HG03280 (cell line): Measurements from ENCODE around the gene EMP2.
"Not testable (repeated sequence)": the region's sequence is repeated elsewhere in the genome, so short reads cannot be mapped to it uniquely, and the experiment has no call there.

Experiments
- ATAC-seq: cut with Tn5 transposase; IDR thresholded peaks from one replicate; pipeline ENCODE4 v1.9.1; 2021; ENCODE audit warnings: mild to moderate bottlenecking, moderate library complexity; ENCODE audit not compliant: unreplicated experiment

EMP2 gene

GRCh38 chr16:10579575-10579964 lies 828 bp downstream of the EMP2 start:
- ATAC-seq = no peak

GRCh38 chr16:10578474-10579316 lies 1.7 kb downstream of the EMP2 start:
- ATAC-seq = no peak

- no peak for ATAC-seq
Observed at GRCh38 chr16:10577305-10578202, 2.8 kb downstream of the EMP2 start.

GRCh38 chr16:10576390-10577304 lies 3.8 kb downstream of the EMP2 start:
- ATAC-seq = no peak

- no peak for ATAC-seq
Observed at GRCh38 chr16:10575506-10576130, 4.8 kb downstream of the EMP2 start.

- no peak for ATAC-seq
Observed at GRCh38 chr16:10572611-10573010, 7.8 kb downstream of the EMP2 start.

- ATAC-seq = no peak
Observed at GRCh38 chr16:10571354-10571753, 9.0 kb downstream of the EMP2 start.

- ATAC-seq = no peak
Observed at GRCh38 chr16:10569621-10570020, 10.8 kb downstream of the EMP2 start.

GRCh38 chr16:10566613-10567012 lies 13.8 kb downstream of the EMP2 start:
- no peak for ATAC-seq

GRCh38 chr16:10565167-10565566 lies 15.2 kb downstream of the EMP2 start:
- ATAC-seq = no peak

GRCh38 chr16:10564591-10564990 lies 15.8 kb downstream of the EMP2 start:
- ATAC-seq = no peak

GRCh38 chr16:10562361-10562899 lies 18.0 kb downstream of the EMP2 start:
- ATAC-seq = no peak

GRCh38 chr16:10561425-10561824 lies 19.0 kb downstream of the EMP2 start:
- ATAC-seq = no peak

GRCh38 chr16:10561001-10561400 lies 19.4 kb downstream of the EMP2 start:
- no peak for ATAC-seq

GRCh38 chr16:10559792-10560191 lies 20.6 kb downstream of the EMP2 start:
- ATAC-seq = not testable (repeated sequence)

GRCh38 chr16:10558746-10559641 lies 21.4 kb downstream of the EMP2 start:
- ATAC-seq = no peak

- no peak for ATAC-seq
Observed at GRCh38 chr16:10558305-10558704, 22.1 kb downstream of the EMP2 start.

GRCh38 chr16:10557750-10558149 lies 22.6 kb downstream of the EMP2 start:
- no peak for ATAC-seq

- no peak for ATAC-seq
Observed at GRCh38 chr16:10556236-10556635, 24.2 kb downstream of the EMP2 start.
